H1 (cell line): ENCODE results near the gene CTNND2.

ENCODE experiments used
- ATF2 ChIP-seq: IDR thresholded peaks from 2 replicates; pipeline ENCODE4 v1.6.1; 2012; ENCODE audit warnings: low read length, inconsistent platforms
- BRCA1 ChIP-seq: IDR thresholded peaks from 2 replicates; pipeline ENCODE4 v1.6.1; 2012; ENCODE audit warnings: low read depth, low read length, improper control_type of control experiment
- CTCF ChIP-seq, 3 experiments: IDR thresholded peaks; 1 replicate in 2 of 3; 2 replicates in 1 of 3; pipeline versions ENCODE4 v1.5.1 to v1.6.1; 2011; ENCODE audit warnings: low read length in 3 of 3, mild to moderate bottlenecking in 3 of 3, inconsistent platforms in 2 of 3, low read depth in 1 of 3, moderate library complexity in 1 of 3; ENCODE audit not compliant: insufficient read depth in 1 of 3; ENCODE audit errors: control extremely low read depth in 1 of 3
- EP300 ChIP-seq, 2 experiments: IDR thresholded peaks; 1 replicate in 1 of 2; 2 replicates in 1 of 2; pipeline ENCODE4 v1.6.1; 2011 to 2012; ENCODE audit warnings: low read depth in 2 of 2, low read length in 2 of 2, mild to moderate bottlenecking in 2 of 2, borderline replicate concordance in 1 of 2, inconsistent platforms in 1 of 2, moderate library complexity in 1 of 2
- GABPA ChIP-seq: IDR thresholded peaks from 2 replicates; pipeline ENCODE4 v1.6.1; 2011; ENCODE audit warnings: mild to moderate bottlenecking, low read length, moderate library complexity, borderline replicate concordance; ENCODE audit not compliant: insufficient read depth
- POLR2A ChIP-seq, 2 experiments: IDR thresholded peaks; 1 replicate in 1 of 2; 2 replicates in 1 of 2; pipeline ENCODE4 v1.6.1; 2011; ENCODE audit warnings: low read depth in 2 of 2, low read length in 2 of 2, mild to moderate bottlenecking in 2 of 2; ENCODE audit errors: control extremely low read depth in 1 of 2
- POLR2AphosphoS5 ChIP-seq: IDR thresholded peaks from 2 replicates; pipeline ENCODE4 v1.6.1; 2011; ENCODE audit warnings: low read depth, low read length
- RBBP5 ChIP-seq: IDR thresholded peaks from 2 replicates; pipeline ENCODE4 v1.7.1; 2012; ENCODE audit warnings: low read depth, mild to moderate bottlenecking, inconsistent platforms, low read length, moderate library complexity, borderline replicate concordance

GRCh38 chr5:11054014-11054413 is 850.2 kb downstream of the CTNND2 start:
- no peak for TF ChIP-seq ATF2
- no peak for TF ChIP-seq EP300 (IDR thresholded peaks at IDR 0.05; ENCODE audit: borderline replicate concordance in 1 of 2, low read depth in 2 of 2, low read length in 2 of 2)
- no peak for TF ChIP-seq CTCF (IDR thresholded peaks at IDR 0.05; ENCODE audit: control extremely low read depth in 1 of 3, insufficient read depth in 1 of 3, low read depth in 1 of 3, low read length in 3 of 3)
- TF ChIP-seq RBBP5: no peak
- TF ChIP-seq POLR2AphosphoS5: no peak
- no peak for TF ChIP-seq GABPA
- no peak for TF ChIP-seq POLR2A (IDR thresholded peaks at IDR 0.05; ENCODE audit: control extremely low read depth in 1 of 2, low read depth in 2 of 2, low read length in 2 of 2)
- no peak for TF ChIP-seq BRCA1
